Hematopoietic multipotent progenitor cell (in vitro differentiated cells): ENCODE results near the gene WFDC10A. TPM values are rescaled to one million over a fixed set of nuclear protein-coding genes. Genes with fewer than 3 reads are reported as not detected.
"Not testable (repeated sequence)": the region's sequence is repeated elsewhere in the genome, so short reads cannot be mapped to it uniquely, and the experiment has no call there.

ENCODE experiments used
- DNase-seq, 3 donors: peaks; one replicate each; pipeline ENCODE4 v3.0.0-alpha.2; 2011 to 2015; ENCODE audit warnings: low read depth in 2 of 3, low spot score in 2 of 3
- total RNA-seq: library from RNA; depleted of rRNA; stranded (reverse); fragments of >200 nt; gene quantifications from one replicate; pipeline ENCODE4 v1.2.3, GENCODE V29; 2012

The WFDC10A gene
- total RNA-seq, 1 donor: not detected

- no peak for DNase-seq
Measured at GRCh38 chr20:45646875-45647274, 17.3 kb downstream of the WFDC10A start.

- DNase-seq: no peak
Measured at GRCh38 chr20:45647441-45648050, 18.0 kb downstream of the WFDC10A start.

GRCh38 chr20:45649312-45649863 lies 19.8 kb downstream of the WFDC10A start:
- no peak for DNase-seq

GRCh38 chr20:45651726-45652125 lies 22.2 kb downstream of the WFDC10A start:
- not testable (repeated sequence) for DNase-seq

GRCh38 chr20:45657038-45657437 lies 27.5 kb downstream of the WFDC10A start:
- not testable (repeated sequence) for DNase-seq

- DNase-seq: no peak
Measured at GRCh38 chr20:45670139-45670538, 40.6 kb downstream of the WFDC10A start, which contains the start of gene WFDC11. WFDC11 (minus strand) TSS chr20:45670239; CDS start chr20:45650600, 19,639 bp downstream.

- DNase-seq: no peak
Measured at GRCh38 chr20:45672765-45673164, 43.2 kb downstream of the WFDC10A start.

- DNase-seq: no peak
Measured at GRCh38 chr20:45679650-45680049, 50.1 kb downstream of the WFDC10A start.

Other genes starting within 250 kb of the WFDC10A start
- 7.0 TPM for gene DBNDD2, start 221.4 kb upstream of the WFDC10A start, total RNA-seq
- gene PIGT, start 213.6 kb upstream of the WFDC10A start, total RNA-seq: 116 TPM
- not detected for gene WFDC2, start 160.0 kb upstream of the WFDC10A start, total RNA-seq
- gene SPINT3, start 114.1 kb upstream of the WFDC10A start, total RNA-seq: not detected
- gene WFDC6, start 90.3 kb upstream of the WFDC10A start, total RNA-seq: not detected
- not detected for gene EPPIN, start 82.3 kb upstream of the WFDC10A start, total RNA-seq
- gene WFDC8, start 50.5 kb upstream of the WFDC10A start, total RNA-seq: not detected
- gene WFDC9, start 1.5 kb downstream of the WFDC10A start, total RNA-seq: not detected
- gene WFDC11, start 40.5 kb downstream of the WFDC10A start, total RNA-seq: not detected
- not detected for gene WFDC13, start 72.3 kb downstream of the WFDC10A start, total RNA-seq
- not detected for gene WFDC10B, start 75.3 kb downstream of the WFDC10A start, total RNA-seq
- not detected for gene SPINT4, start 92.6 kb downstream of the WFDC10A start, total RNA-seq
- not detected for gene WFDC3, start 162.1 kb downstream of the WFDC10A start, total RNA-seq
- gene DNTTIP1, start 162.2 kb downstream of the WFDC10A start, total RNA-seq: 22.4 TPM
- gene UBE2C, start 182.9 kb downstream of the WFDC10A start, total RNA-seq: 3.8 TPM
- 1.1 TPM for gene TNNC2, start 197.6 kb downstream of the WFDC10A start, total RNA-seq
- 10.5 TPM for gene SNX21, start 204.1 kb downstream of the WFDC10A start, total RNA-seq
- gene ACOT8, start 227.7 kb downstream of the WFDC10A start, total RNA-seq: 58.7 TPM
- gene ZSWIM3, start 227.9 kb downstream of the WFDC10A start, total RNA-seq: 8.1 TPM